Activated CD4-positive, alpha-beta T cell treated with anti-CD3 and anti-CD28 coated beads, Interleukin-2, amount 50 U/mL, for 48 hours (primary cell): ENCODE results near the gene TRERF1.

Experiments
- DNase-seq, 2 experiments: peaks; one replicate each; pipeline ENCODE4 v3.0.0-alpha.2; 2020

TRERF1 gene

GRCh38 chr6:42269974-42270510 is 181.7 kb downstream of the TRERF1 start:
- no peak for DNase-seq

GRCh38 chr6:42269553-42269952 is 182.2 kb downstream of the TRERF1 start:
- DNase-seq: no peak

GRCh38 chr6:42268835-42269204 is 182.9 kb downstream of the TRERF1 start:
- no peak for DNase-seq

- no peak for DNase-seq
Measured at GRCh38 chr6:42268016-42268834, 183.5 kb downstream of the TRERF1 start.

GRCh38 chr6:42266538-42266937 is 185.2 kb downstream of the TRERF1 start:
- no peak for DNase-seq

- DNase-seq: no peak
Measured at GRCh38 chr6:42264852-42265390, 186.8 kb downstream of the TRERF1 start.

- DNase-seq: no peak
Measured at GRCh38 chr6:42264162-42264851, 187.4 kb downstream of the TRERF1 start.

- no peak for DNase-seq
Measured at GRCh38 chr6:42263165-42263728, 188.5 kb downstream of the TRERF1 start.

- peak; percentile 46 to 56 for DNase-seq
Measured at GRCh38 chr6:42260972-42261371, 190.8 kb downstream of the TRERF1 start.

- no peak for DNase-seq
Measured at GRCh38 chr6:42260396-42260888, 191.3 kb downstream of the TRERF1 start.

GRCh38 chr6:42259841-42260395 is 191.8 kb downstream of the TRERF1 start:
- no peak for DNase-seq

- no peak for DNase-seq
Measured at GRCh38 chr6:42259286-42259685, 192.4 kb downstream of the TRERF1 start.

- no peak for DNase-seq
Measured at GRCh38 chr6:42257614-42258013, 194.1 kb downstream of the TRERF1 start.

GRCh38 chr6:42257063-42257462 is 194.7 kb downstream of the TRERF1 start:
- no peak for DNase-seq

- DNase-seq: peak in 1 of 2 experiments; percentile 22
Measured at GRCh38 chr6:42255050-42255449, 196.7 kb downstream of the TRERF1 start.

GRCh38 chr6:42254505-42254904 is 197.2 kb downstream of the TRERF1 start:
- no peak for DNase-seq

GRCh38 chr6:42251911-42252637 is 199.7 kb downstream of the TRERF1 start:
- no peak for DNase-seq

- no peak for DNase-seq
Measured at GRCh38 chr6:42251500-42251899, 200.2 kb downstream of the TRERF1 start.

GRCh38 chr6:42250274-42250931 is 201.3 kb downstream of the TRERF1 start:
- DNase-seq: no peak

- DNase-seq: no peak
Measured at GRCh38 chr6:42249279-42249678, 202.4 kb downstream of the TRERF1 start.

GRCh38 chr6:42243046-42243445 is 208.7 kb downstream of the TRERF1 start:
- no peak for DNase-seq

- no peak for DNase-seq
Measured at GRCh38 chr6:42241915-42242314, 209.8 kb downstream of the TRERF1 start.
